Vagina (tissue), 2 donors: ENCODE measurements around the gene EP400.

Experiments
- CTCF ChIP-seq, 3 experiments: fragments of 450-650 bp in 2 of 3; fragments of 200-600 bp in 1 of 3; sonication (generic) in 1 of 3; IDR thresholded peaks; one replicate each; pipeline ENCODE4 v1.5.1; 2017 to 2019; ENCODE audit warnings: antibody characterized with exemption in 3 of 3, mild to moderate bottlenecking in 2 of 3, moderate library complexity in 2 of 3
- POLR2A ChIP-seq, 2 donors: fragments of 450-650 bp; IDR thresholded peaks; one replicate each; pipeline ENCODE4 v1.6.1; 2017; ENCODE audit warnings: antibody characterized with exemption in 2 of 2, mild to moderate bottlenecking in 2 of 2, moderate library complexity in 2 of 2
- POLR2AphosphoS5 ChIP-seq, 2 donors: sonication (generic); formaldehyde crosslinking; IDR thresholded peaks; one replicate each; pipeline ENCODE4 v1.9.0; 2017; ENCODE audit warnings: antibody characterized with exemption in 2 of 2, mild to moderate bottlenecking in 2 of 2, low read depth in 1 of 2; ENCODE audit not compliant: insufficient read depth in 1 of 2

DNA sequence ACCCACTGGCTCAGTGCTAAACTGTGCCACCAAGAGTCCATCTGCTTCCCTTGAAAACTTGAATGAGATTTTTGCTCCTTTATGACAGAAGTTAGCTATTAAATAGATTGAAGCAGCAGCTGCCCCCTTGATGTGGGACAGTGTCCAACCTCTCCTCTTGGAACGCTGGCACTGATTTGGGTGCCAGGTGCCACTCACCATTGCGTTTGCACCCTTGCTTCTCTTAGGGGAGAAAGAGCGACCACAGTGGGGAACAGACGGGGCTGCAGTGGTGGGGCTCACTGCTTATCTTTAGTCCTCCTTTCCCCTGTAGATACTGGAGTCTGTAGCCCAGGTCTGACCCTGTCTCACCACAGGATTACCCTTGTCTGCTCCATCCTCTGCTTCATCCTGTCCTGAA, 9.4 kb downstream of the EP400 start:
- TF ChIP-seq CTCF (IDR thresholded peaks at IDR 0.05) (no peak), POLR2A (IDR thresholded peaks at IDR 0.05) (no peak), POLR2AphosphoS5 (IDR thresholded peaks at IDR 0.05; ENCODE audit: insufficient read depth in 1 of 2, low read depth in 1 of 2) (no peak)
